Right lobe of liver (tissue), 4 donors: ENCODE data around the gene ZNF451.

Source experiments
- POLR2A ChIP-seq: fragments of 450-650 bp; IDR thresholded peaks from one replicate; pipeline ENCODE4 v1.6.1; 2017; ENCODE audit warnings: antibody characterized with exemption, mild to moderate bottlenecking
- TF ChIP-seq, protein P1 (sequence below), 4 donors: fragments of 200-600 bp in 3 of 4; fragments of 450-650 bp in 1 of 4; IDR thresholded peaks; one replicate each; pipeline versions ENCODE4 v1.5.1 to v1.8.0; 2016 to 2022; ENCODE audit warnings: antibody characterized with exemption in 4 of 4, mild to moderate bottlenecking in 2 of 4
- donor health status: DM: no; HTN: no; CAD: no.
- donor health status: DM: no; HTN: no; CAD: no.
- donor health status: DM: no; HTN: yes; CAD: no.

DNA sequence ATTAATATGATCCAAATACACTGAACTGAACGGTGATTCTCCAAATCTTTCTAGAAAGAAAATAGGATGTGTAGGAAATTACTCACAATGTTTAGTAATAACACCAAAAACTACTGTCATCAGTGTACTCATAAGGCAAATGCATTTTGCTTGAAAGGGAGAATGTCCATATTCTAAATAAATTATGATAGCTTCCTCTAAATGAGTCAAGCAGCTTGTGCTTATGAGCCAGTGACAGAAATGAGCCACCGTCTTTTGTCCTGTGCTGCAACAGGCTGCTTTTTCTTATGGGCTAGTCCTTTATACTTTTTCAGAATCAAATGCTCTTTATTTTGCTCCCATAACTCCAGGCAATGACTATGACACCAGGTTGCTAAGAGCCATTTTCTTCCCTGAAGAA is 4.5 kb upstream of the ZNF451 start:
- TF ChIP-seq, protein P1, sequence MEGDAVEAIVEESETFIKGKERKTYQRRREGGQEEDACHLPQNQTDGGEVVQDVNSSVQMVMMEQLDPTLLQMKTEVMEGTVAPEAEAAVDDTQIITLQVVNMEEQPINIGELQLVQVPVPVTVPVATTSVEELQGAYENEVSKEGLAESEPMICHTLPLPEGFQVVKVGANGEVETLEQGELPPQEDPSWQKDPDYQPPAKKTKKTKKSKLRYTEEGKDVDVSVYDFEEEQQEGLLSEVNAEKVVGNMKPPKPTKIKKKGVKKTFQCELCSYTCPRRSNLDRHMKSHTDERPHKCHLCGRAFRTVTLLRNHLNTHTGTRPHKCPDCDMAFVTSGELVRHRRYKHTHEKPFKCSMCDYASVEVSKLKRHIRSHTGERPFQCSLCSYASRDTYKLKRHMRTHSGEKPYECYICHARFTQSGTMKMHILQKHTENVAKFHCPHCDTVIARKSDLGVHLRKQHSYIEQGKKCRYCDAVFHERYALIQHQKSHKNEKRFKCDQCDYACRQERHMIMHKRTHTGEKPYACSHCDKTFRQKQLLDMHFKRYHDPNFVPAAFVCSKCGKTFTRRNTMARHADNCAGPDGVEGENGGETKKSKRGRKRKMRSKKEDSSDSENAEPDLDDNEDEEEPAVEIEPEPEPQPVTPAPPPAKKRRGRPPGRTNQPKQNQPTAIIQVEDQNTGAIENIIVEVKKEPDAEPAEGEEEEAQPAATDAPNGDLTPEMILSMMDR (IDR thresholded peaks at IDR 0.05): no peak
- no peak for TF ChIP-seq POLR2A
